H9 (cell line): Measurements from ENCODE around the gene ZCWPW1. TPM values are rescaled to one million over a fixed set of nuclear protein-coding genes. Genes with fewer than 3 reads are reported as not detected.

Source experiments
- DNase-seq: peaks from one replicate; pipeline ENCODE4 v3.0.0-alpha.2; 2017
- H2AFZ ChIP-seq: one replicate; pipeline ENCODE4 v1.6.1; 2013; ENCODE audit warnings: mild to moderate bottlenecking, low read length, control low read depth, moderate library complexity
- H2AK5ac ChIP-seq: 2 replicates; pipeline ENCODE4 v1.6.1; 2013; ENCODE audit warnings: low read length, control low read depth, mixed read lengths; ENCODE audit not compliant: insufficient read length
- H2BK120ac ChIP-seq: one replicate; pipeline ENCODE4 v1.6.1; 2013; ENCODE audit warnings: low read depth, mild to moderate bottlenecking, low read length, control low read depth, inconsistent platforms; ENCODE audit not compliant: poor library complexity, severe bottlenecking
- H2BK12ac ChIP-seq: 2 replicates; pipeline ENCODE4 v1.6.1; 2013; ENCODE audit warnings: low read length, control low read depth, mixed read lengths, low read depth; ENCODE audit not compliant: insufficient read length
- H2BK15ac ChIP-seq: 2 replicates; pipeline ENCODE4 v1.6.1; 2013; ENCODE audit warnings: low read depth, low read length, control low read depth
- H2BK20ac ChIP-seq: one replicate; pipeline ENCODE4 v1.6.1; 2013; ENCODE audit warnings: low read depth, mild to moderate bottlenecking, low read length, control low read depth, inconsistent platforms; ENCODE audit not compliant: poor library complexity, severe bottlenecking
- H2BK5ac ChIP-seq: 2 replicates; pipeline ENCODE4 v1.6.1; 2013; ENCODE audit warnings: low read length, control low read depth, mixed read lengths; ENCODE audit not compliant: insufficient read length
- H3K14ac ChIP-seq: 2 replicates; pipeline ENCODE4 v1.6.1; 2013; ENCODE audit warnings: low read length, control low read depth; ENCODE audit not compliant: insufficient read depth
- H3K18ac ChIP-seq: 2 replicates; pipeline ENCODE4 v1.6.1; 2013; ENCODE audit warnings: low read depth, mild to moderate bottlenecking, mixed read lengths, low read length, control low read depth; ENCODE audit not compliant: insufficient read length
- H3K23ac ChIP-seq: 2 replicates; pipeline ENCODE4 v1.6.1; 2013; ENCODE audit warnings: low read length, control low read depth, mixed read lengths, low read depth; ENCODE audit not compliant: insufficient read length
- H3K23me2 ChIP-seq: 2 replicates; pipeline ENCODE4 v1.6.1; 2013; ENCODE audit warnings: low read depth, mild to moderate bottlenecking, mixed read lengths, low read length, control low read depth; ENCODE audit not compliant: insufficient read length, poor library complexity, severe bottlenecking
- H3K27ac ChIP-seq: 2 replicates; pipeline ENCODE4 v1.5.1; 2013; ENCODE audit warnings: low read length, control low read depth, mixed read lengths, low read depth; ENCODE audit not compliant: insufficient read length
- H3K27me3 ChIP-seq: 2 replicates; pipeline ENCODE4 v1.6.1; 2013; ENCODE audit warnings: low read length, control low read depth, inconsistent platforms; ENCODE audit not compliant: insufficient read depth
- H3K4ac ChIP-seq: 2 replicates; pipeline ENCODE4 v1.6.1; 2013; ENCODE audit warnings: low read depth, mild to moderate bottlenecking, control low read depth, inconsistent platforms, low read length, moderate library complexity
- H3K4me1 ChIP-seq: 2 replicates; pipeline ENCODE4 v1.6.1; 2013; ENCODE audit warnings: low read length, control low read depth, inconsistent platforms; ENCODE audit not compliant: insufficient read depth
- H3K4me2 ChIP-seq: 2 replicates; pipeline ENCODE4 v1.6.1; 2013; ENCODE audit warnings: low read length, control low read depth, mixed read lengths; ENCODE audit not compliant: insufficient read length, insufficient read depth
- H3K56ac ChIP-seq: 2 replicates; pipeline ENCODE4 v1.6.1; 2013; ENCODE audit warnings: low read depth, mild to moderate bottlenecking, mixed read lengths, low read length, control low read depth; ENCODE audit not compliant: insufficient read length
- H3K79me1 ChIP-seq: 2 replicates; pipeline ENCODE4 v1.6.1; 2013; ENCODE audit warnings: low read depth, mild to moderate bottlenecking, moderate library complexity, low read length, control low read depth, inconsistent platforms; ENCODE audit not compliant: insufficient read depth, poor library complexity, severe bottlenecking
- H3K79me2 ChIP-seq: 2 replicates; pipeline ENCODE4 v1.6.1; 2013; ENCODE audit warnings: low read length, control low read depth, inconsistent platforms; ENCODE audit not compliant: insufficient read depth
- H3K9ac ChIP-seq: 2 replicates; pipeline ENCODE4 v1.6.1; 2013; ENCODE audit warnings: low read length, control low read depth, mixed read lengths; ENCODE audit not compliant: insufficient read length; ENCODE audit errors: extremely low read depth
- H3K9me3 ChIP-seq: one replicate; pipeline ENCODE4 v1.6.1; 2013; ENCODE audit warnings: low read depth, low read length, inconsistent platforms; ENCODE audit not compliant: control insufficient read depth
- H3T11ph ChIP-seq: one replicate; pipeline ENCODE4 v1.6.1; 2013; ENCODE audit warnings: mild to moderate bottlenecking, low read length, control low read depth, inconsistent platforms
- H4K20me1 ChIP-seq: one replicate; pipeline ENCODE4 v1.6.1; 2013; ENCODE audit not compliant: control insufficient read depth, insufficient read length, insufficient read depth
- H4K5ac ChIP-seq: 2 replicates; pipeline ENCODE4 v1.6.1; 2013; ENCODE audit warnings: low read depth, mild to moderate bottlenecking, mixed read lengths, low read length, control low read depth; ENCODE audit not compliant: insufficient read length
- H4K8ac ChIP-seq: replicated peaks from 2 replicates; pipeline ENCODE4 v1.6.1; 2013; ENCODE audit warnings: low read length, control low read depth, mixed read lengths, low read depth; ENCODE audit not compliant: insufficient read length
- H4K91ac ChIP-seq: 2 replicates; pipeline ENCODE4 v1.6.1; 2013; ENCODE audit warnings: low read depth, mild to moderate bottlenecking, moderate library complexity, mixed read lengths, low read length, control low read depth; ENCODE audit not compliant: insufficient read length
- H3K27ac Mint-ChIP-seq, 3 experiments: 2 replicates in 2 of 3; 3 replicates in 1 of 3; pipeline ENCODE4 v1.8.0; 2020 to 2021; ENCODE audit warnings: mixed read lengths in 3 of 3, mild to moderate bottlenecking in 1 of 3, moderate library complexity in 1 of 3
- H3K27me3 Mint-ChIP-seq: 2 replicates; pipeline ENCODE4 v1.8.0; 2021; ENCODE audit warnings: low read depth, mild to moderate bottlenecking, moderate library complexity, mixed read lengths
- H3K36me3 Mint-ChIP-seq, 3 experiments: 2 replicates in 2 of 3; 3 replicates in 1 of 3; pipeline ENCODE4 v1.8.0; 2020 to 2021; ENCODE audit warnings: low read depth in 3 of 3, mixed read lengths in 3 of 3; ENCODE audit not compliant: insufficient read depth in 1 of 3
- H3K4me1 Mint-ChIP-seq, 2 experiments: 2 replicates each; pipeline ENCODE4 v1.8.0; 2020; ENCODE audit warnings: mixed read lengths in 2 of 2
- H3K4me3 Mint-ChIP-seq, 2 experiments: 2 replicates in 1 of 2; 3 replicates in 1 of 2; pipeline ENCODE4 v1.8.0; 2020 to 2021; ENCODE audit warnings: mild to moderate bottlenecking in 2 of 2, mixed read lengths in 2 of 2, moderate library complexity in 1 of 2
- H3K9me3 Mint-ChIP-seq, 2 experiments: 2 replicates in 1 of 2; 3 replicates in 1 of 2; pipeline ENCODE4 v1.8.0; 2020; ENCODE audit warnings: mild to moderate bottlenecking in 2 of 2, mixed read lengths in 2 of 2, moderate library complexity in 1 of 2
- WGBS: extraction: QIAGEN DNeasy Blood & Tissue Kit; methylation state at CpG from one replicate; pipeline ENCODE4 v1.1.7; 2013; ENCODE audit warnings: missing lambda C conversion rate, low lambda C conversion rate, mixed read lengths; ENCODE audit not compliant: insufficient read length; ENCODE audit errors: extremely low coverage; 5-methylcytosine and 5-hydroxymethylcytosine counted together
- total RNA-seq: library from RNA; stranded (reverse); gene quantifications from 2 replicates; pipeline ENCODE4 v1.2.1, GENCODE V29; 2021
- TF ChIP-seq, protein P1 (sequence below): fragments of 200-600 bp; sonication (generic); conservative IDR thresholded peaks from 3 replicates; pipeline ENCODE4 v1.8.0; 2021; ENCODE audit warnings: antibody characterized with exemption, mild to moderate bottlenecking

Gene ZCWPW1
- total RNA-seq, 1 experiment from 2014 or later: 1.1 TPM

GRCh38 chr7:100396421-100396982 is 32.0 kb downstream of the ZCWPW1 start:
- Mint-ChIP-seq H3K36me3 (no peaks in the 10 kb centered on the region), H3K4me1 (peaks cover 16 to 34% of the 10 kb centered on the region in 2 experiments), H3K4me3 (no peak overlapping the region), H3K27ac (no peak overlapping the region), H3K27me3 (peaks cover 37% of the 10 kb centered on the region), H3K9me3 (no peaks in the 10 kb centered on the region)
- no peak overlapping the region for H2BK120ac ChIP-seq
- H2BK15ac ChIP-seq: no peak overlapping the region
- no peak overlapping the region for H4K5ac ChIP-seq
- H2AK5ac ChIP-seq: no peak overlapping the region
- H2BK12ac ChIP-seq: no peak overlapping the region
- no peak overlapping the region for H3K27ac ChIP-seq
- no peaks in the 10 kb centered on the region for H3K9me3 ChIP-seq
- no peak overlapping the region for H2AFZ ChIP-seq
- no peak overlapping the region for H3K18ac ChIP-seq
- H3T11ph ChIP-seq: no peak overlapping the region
- no peaks in the 10 kb centered on the region for H3K27me3 ChIP-seq
- H4K91ac ChIP-seq: no peak overlapping the region
- no peaks in the 10 kb centered on the region for H3K79me1 ChIP-seq
- no peak overlapping the region for H3K56ac ChIP-seq
- H2BK5ac ChIP-seq: no peak overlapping the region
- no peak overlapping the region for H3K23ac ChIP-seq
- TF ChIP-seq, protein P1, sequence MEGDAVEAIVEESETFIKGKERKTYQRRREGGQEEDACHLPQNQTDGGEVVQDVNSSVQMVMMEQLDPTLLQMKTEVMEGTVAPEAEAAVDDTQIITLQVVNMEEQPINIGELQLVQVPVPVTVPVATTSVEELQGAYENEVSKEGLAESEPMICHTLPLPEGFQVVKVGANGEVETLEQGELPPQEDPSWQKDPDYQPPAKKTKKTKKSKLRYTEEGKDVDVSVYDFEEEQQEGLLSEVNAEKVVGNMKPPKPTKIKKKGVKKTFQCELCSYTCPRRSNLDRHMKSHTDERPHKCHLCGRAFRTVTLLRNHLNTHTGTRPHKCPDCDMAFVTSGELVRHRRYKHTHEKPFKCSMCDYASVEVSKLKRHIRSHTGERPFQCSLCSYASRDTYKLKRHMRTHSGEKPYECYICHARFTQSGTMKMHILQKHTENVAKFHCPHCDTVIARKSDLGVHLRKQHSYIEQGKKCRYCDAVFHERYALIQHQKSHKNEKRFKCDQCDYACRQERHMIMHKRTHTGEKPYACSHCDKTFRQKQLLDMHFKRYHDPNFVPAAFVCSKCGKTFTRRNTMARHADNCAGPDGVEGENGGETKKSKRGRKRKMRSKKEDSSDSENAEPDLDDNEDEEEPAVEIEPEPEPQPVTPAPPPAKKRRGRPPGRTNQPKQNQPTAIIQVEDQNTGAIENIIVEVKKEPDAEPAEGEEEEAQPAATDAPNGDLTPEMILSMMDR: no peak
- peaks cover 2% of the 10 kb centered on the region for H3K23me2 ChIP-seq
- H3K4ac ChIP-seq: no peak overlapping the region
- H3K9ac ChIP-seq: no peak overlapping the region
- H4K8ac ChIP-seq: no peak overlapping the region
- H2BK20ac ChIP-seq: no peak overlapping the region
- no CpG with 5 or more reads among the region's 9 CpGs for WGBS
- H3K4me2 ChIP-seq: no peak overlapping the region
- no peak overlapping the region for H3K14ac ChIP-seq
- no peak for DNase-seq
- H3K79me2 ChIP-seq: no peaks in the 10 kb centered on the region
- H3K4me1 ChIP-seq: no peaks in the 10 kb centered on the region
- H4K20me1 ChIP-seq: no peaks in the 10 kb centered on the region
